Type B pancreatic cell (in vitro differentiated cells): ENCODE measurements around the gene MCL1. TPM values are rescaled to one million over a fixed set of nuclear protein-coding genes. Genes with fewer than 3 reads are reported as not detected.
"Not testable (repeated sequence)": the region's sequence is repeated elsewhere in the genome, so short reads cannot be mapped to it uniquely, and the experiment has no call there.

Experiments
- DNase-seq: peaks from one replicate; pipeline ENCODE4 v3.0.0; 2021; ENCODE audit warnings: mixed read lengths; ENCODE audit not compliant: unreplicated experiment; ENCODE audit errors: extremely low spot score
- H3K27ac Mint-ChIP-seq: 2 replicates; pipeline ENCODE4 v1.8.0; 2021; ENCODE audit warnings: mild to moderate bottlenecking, mixed read lengths
- H3K27me3 Mint-ChIP-seq: 2 replicates; pipeline ENCODE4 v1.8.0; 2021; ENCODE audit warnings: mixed read lengths
- H3K36me3 Mint-ChIP-seq: 2 replicates; pipeline ENCODE4 v1.8.0; 2021; ENCODE audit warnings: mixed read lengths
- H3K4me1 Mint-ChIP-seq: one replicate; pipeline ENCODE4 v1.8.0; 2021; ENCODE audit warnings: mixed read lengths; ENCODE audit not compliant: unreplicated experiment
- H3K4me3 Mint-ChIP-seq: 2 replicates; pipeline ENCODE4 v1.8.0; 2021; ENCODE audit warnings: mild to moderate bottlenecking, mixed read lengths
- H3K9me3 Mint-ChIP-seq: 2 replicates; pipeline ENCODE4 v1.8.0; 2021; ENCODE audit warnings: mixed read lengths
- total RNA-seq: library from RNA; stranded (reverse); gene quantifications from 2 replicates; pipeline ENCODE4 v1.2.1, GENCODE V29; 2021; ENCODE audit warnings: low replicate concordance
- TF ChIP-seq, protein P1 (sequence below): fragments of 200-600 bp; sonication (generic); conservative IDR thresholded peaks from 2 replicates; pipeline ENCODE4 v1.5.0; 2021; ENCODE audit warnings: antibody characterized with exemption, mild to moderate bottlenecking

Gene MCL1
- total RNA-seq, 1 donor from 2014 or later, result 187 TPM

DNA sequence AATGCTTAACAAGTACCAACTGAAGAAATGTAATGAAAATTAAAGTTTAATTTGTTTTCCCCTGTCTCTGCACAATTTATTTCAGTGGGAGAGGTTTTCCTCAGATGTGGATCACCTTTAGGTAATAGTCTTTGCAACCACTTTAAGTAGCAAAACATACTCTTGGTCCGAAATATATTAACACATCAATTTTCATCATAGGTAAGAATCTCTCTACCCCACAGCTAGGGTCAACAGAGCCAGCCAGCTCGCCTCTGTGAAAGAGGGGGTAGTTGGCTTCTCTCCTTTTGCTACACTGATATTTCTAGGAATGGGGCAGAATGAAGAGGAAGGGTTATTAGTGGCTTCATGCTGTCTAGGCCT is 24.8 kb upstream of the MCL1 start:
- H3K36me3 Mint-ChIP-seq, result peaks cover 3% of the 10 kb centered on the region
- no peaks in the 10 kb centered on the region for H3K9me3 Mint-ChIP-seq
- H3K4me3 Mint-ChIP-seq, result peak overlapping the region; percentile 3
- DNase-seq, result no peak
- TF ChIP-seq, protein P1, sequence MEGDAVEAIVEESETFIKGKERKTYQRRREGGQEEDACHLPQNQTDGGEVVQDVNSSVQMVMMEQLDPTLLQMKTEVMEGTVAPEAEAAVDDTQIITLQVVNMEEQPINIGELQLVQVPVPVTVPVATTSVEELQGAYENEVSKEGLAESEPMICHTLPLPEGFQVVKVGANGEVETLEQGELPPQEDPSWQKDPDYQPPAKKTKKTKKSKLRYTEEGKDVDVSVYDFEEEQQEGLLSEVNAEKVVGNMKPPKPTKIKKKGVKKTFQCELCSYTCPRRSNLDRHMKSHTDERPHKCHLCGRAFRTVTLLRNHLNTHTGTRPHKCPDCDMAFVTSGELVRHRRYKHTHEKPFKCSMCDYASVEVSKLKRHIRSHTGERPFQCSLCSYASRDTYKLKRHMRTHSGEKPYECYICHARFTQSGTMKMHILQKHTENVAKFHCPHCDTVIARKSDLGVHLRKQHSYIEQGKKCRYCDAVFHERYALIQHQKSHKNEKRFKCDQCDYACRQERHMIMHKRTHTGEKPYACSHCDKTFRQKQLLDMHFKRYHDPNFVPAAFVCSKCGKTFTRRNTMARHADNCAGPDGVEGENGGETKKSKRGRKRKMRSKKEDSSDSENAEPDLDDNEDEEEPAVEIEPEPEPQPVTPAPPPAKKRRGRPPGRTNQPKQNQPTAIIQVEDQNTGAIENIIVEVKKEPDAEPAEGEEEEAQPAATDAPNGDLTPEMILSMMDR, result no peak
- H3K4me1 Mint-ChIP-seq, result peaks cover 18% of the 10 kb centered on the region
- H3K27me3 Mint-ChIP-seq, result no peaks in the 10 kb centered on the region
- H3K27ac Mint-ChIP-seq, result peak overlapping the region; percentile 91

- TF ChIP-seq, protein P1, result no peak
- Mint-ChIP-seq H3K27me3 (no peaks in the 10 kb centered on the region), H3K4me3 (no peak overlapping the region), H3K36me3 (peaks cover 3% of the 10 kb centered on the region), H3K9me3 (no peaks in the 10 kb centered on the region), H3K4me1 (peaks cover 18% of the 10 kb centered on the region), H3K27ac (peak overlapping the region; percentile 75)
- no peak for DNase-seq
Observed at GRCh38 chr1:150603711-150604110, 24.3 kb upstream of the MCL1 start.

GRCh38 chr1:150602372-150602771 is 23.0 kb upstream of the MCL1 start:
- DNase-seq, H3K4me3 Mint-ChIP-seq, H3K27me3 Mint-ChIP-seq, H3K36me3 Mint-ChIP-seq, H3K27ac Mint-ChIP-seq, H3K9me3 Mint-ChIP-seq: not testable (repeated sequence)
- peaks cover 18% of the 10 kb centered on the region for H3K4me1 Mint-ChIP-seq

- DNase-seq, result no peak
- Mint-ChIP-seq H3K4me3 (no peak overlapping the region), H3K4me1 (peaks cover 17% of the 10 kb centered on the region), H3K36me3 (peaks cover 8% of the 10 kb centered on the region), H3K27me3 (no peaks in the 10 kb centered on the region), H3K9me3 (no peaks in the 10 kb centered on the region), H3K27ac (no peak overlapping the region)
- TF ChIP-seq, protein P1, result no peak
Observed at GRCh38 chr1:150601540-150601939, 22.1 kb upstream of the MCL1 start.

DNA sequence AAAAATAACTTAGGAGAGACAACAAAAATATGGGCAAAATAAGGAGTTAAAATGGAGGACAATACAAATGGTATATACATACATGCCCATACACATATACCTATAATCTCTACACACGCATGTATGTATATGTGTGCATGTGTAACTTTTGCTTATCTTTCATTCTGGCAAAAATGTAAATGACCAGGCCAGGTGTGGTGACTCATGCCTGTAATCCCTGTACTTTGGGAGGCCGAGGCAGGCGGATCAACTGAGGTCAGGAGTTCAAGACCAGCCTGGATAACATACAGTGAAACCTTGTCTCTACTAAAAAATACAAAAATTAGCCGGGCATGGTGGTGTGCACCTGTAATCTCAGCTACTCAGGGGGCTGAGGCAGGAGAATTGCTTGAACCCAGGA is 18.9 kb upstream of the MCL1 start:
- H3K9me3 Mint-ChIP-seq, DNase-seq, H3K36me3 Mint-ChIP-seq, H3K4me3 Mint-ChIP-seq, H3K27ac Mint-ChIP-seq, H3K4me1 Mint-ChIP-seq, H3K27me3 Mint-ChIP-seq: not testable (repeated sequence)

DNA sequence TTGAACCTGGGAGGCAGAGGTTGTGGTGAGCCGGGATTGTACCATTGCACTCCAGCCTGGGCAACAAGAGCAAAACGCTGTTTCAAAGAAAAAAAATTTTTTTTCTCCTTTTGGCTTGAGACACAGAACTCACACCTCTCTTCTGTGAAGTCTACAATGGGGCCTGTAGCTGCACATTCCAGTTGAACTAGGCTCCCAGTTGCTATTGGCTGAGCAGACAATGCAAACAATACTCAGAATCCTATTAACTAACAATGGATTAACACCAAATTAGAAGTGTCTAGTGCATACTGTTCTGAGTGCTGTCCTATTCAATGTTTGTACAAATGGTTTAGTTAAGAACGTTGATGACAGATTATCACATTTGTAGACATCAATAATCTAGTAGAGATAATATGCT is 17.6 kb upstream of the MCL1 start:
- Mint-ChIP-seq H3K36me3 (peaks cover 9% of the 10 kb centered on the region), H3K27ac (no peak overlapping the region), H3K27me3 (no peaks in the 10 kb centered on the region), H3K4me1 (peaks cover 4% of the 10 kb centered on the region), H3K9me3 (no peaks in the 10 kb centered on the region), H3K4me3 (no peak overlapping the region)
- TF ChIP-seq, protein P1, result no peak
- DNase-seq, result no peak
